Lung (tissue), 12 donors: Measurements from ENCODE around the gene ZXDC. TPM values are rescaled to one million over a fixed set of nuclear protein-coding genes. Genes with fewer than 3 reads are reported as not detected.
A peak's percentile ranks its signal among the peaks of the same experiment; 100 is the strongest.

Experiments used
- ATAC-seq: fragments of 200-7000 bp; cut with Tn5 transposase; one replicate; pipeline ENCODE4 v1.9.1; 2020; ENCODE audit warnings: moderate number of reproducible peaks; ENCODE audit not compliant: insufficient read depth, low FRiP score
- DNase-seq, 3 donors: peaks; one replicate each; pipeline ENCODE4 v3.0.0-alpha.2; 2013 to 2017
- H3K27ac ChIP-seq, 2 donors: one replicate each; pipeline ENCODE4 v1.5.1; 2013; ENCODE audit warnings: mild to moderate bottlenecking in 2 of 2, moderate library complexity in 2 of 2, control low read depth in 1 of 2, inconsistent platforms in 1 of 2, low read depth in 1 of 2, low read length in 1 of 2
- H3K27me3 ChIP-seq, 3 donors: one replicate each; pipeline ENCODE4 v1.5.1; 2013; ENCODE audit warnings: low read length in 2 of 3; ENCODE audit not compliant: control insufficient read depth in 3 of 3, insufficient read depth in 3 of 3
- H3K36me3 ChIP-seq, 4 donors: one replicate each; pipeline ENCODE4 v1.5.1; 2013; ENCODE audit warnings: low read length in 4 of 4, mild to moderate bottlenecking in 1 of 4, moderate library complexity in 1 of 4; ENCODE audit not compliant: control insufficient read depth in 4 of 4, insufficient read depth in 4 of 4
- H3K4me1 ChIP-seq, 5 donors: one replicate each; pipeline ENCODE4 v1.5.1; 2013; ENCODE audit warnings: low read length in 5 of 5, mild to moderate bottlenecking in 2 of 5, moderate library complexity in 1 of 5; ENCODE audit not compliant: control insufficient read depth in 5 of 5, insufficient read depth in 5 of 5
- H3K4me3 ChIP-seq: one replicate; pipeline ENCODE4 v1.5.1; 2013; ENCODE audit warnings: mild to moderate bottlenecking, control low read depth, moderate library complexity
- H3K9ac ChIP-seq, 2 donors: one replicate each; pipeline ENCODE4 v1.5.1; 2013; ENCODE audit warnings: low read length in 2 of 2, control low read depth in 1 of 2; ENCODE audit not compliant: insufficient read depth in 1 of 2
- H3K9me3 ChIP-seq, 4 donors: one replicate each; pipeline ENCODE4 v1.5.1; 2013; ENCODE audit warnings: low read length in 3 of 4, mild to moderate bottlenecking in 1 of 4, moderate library complexity in 1 of 4; ENCODE audit not compliant: control insufficient read depth in 4 of 4, insufficient read depth in 3 of 4
- CTCF ChIP-seq: IDR thresholded peaks from 2 replicates; pipeline ENCODE4 v1.5.1; 2012; ENCODE audit warnings: mild to moderate bottlenecking; ENCODE audit errors: control extremely low read depth, extremely low read depth
- WGBS, 2 donors: extraction: QIAGEN DNeasy Blood & Tissue Kit; methylation state at CpG; one replicate each; pipeline ENCODE4 v1.1.7; 2013; 5-methylcytosine and 5-hydroxymethylcytosine counted together
- polyA plus RNA-seq, 2 donors: library from polyadenylated mRNA; stranded (reverse); fragments of 200-250 nt; gene quantifications; one replicate each; pipeline ENCODE4 v1.2.1, GENCODE V29; 2013
- total RNA-seq, 2 donors: library from RNA; depleted of rRNA in 1 of 2; stranded (reverse); fragments of >200 nt in 1 of 2; gene quantifications; one replicate each; pipeline ENCODE4 v1.2.1, GENCODE V29; 2014 to 2021
- donor health status: control.
- donor health status: control.
- donor health status: Bipolar disorder and iron deficiency.
- donor health status: healthy.
- donor health status: DM: yes; HTN: yes; CAD: no.

The ZXDC gene
- total and polyA plus RNA-seq, 4 donors = 12.9 to 49.5 (median 29.8) TPM

DNA sequence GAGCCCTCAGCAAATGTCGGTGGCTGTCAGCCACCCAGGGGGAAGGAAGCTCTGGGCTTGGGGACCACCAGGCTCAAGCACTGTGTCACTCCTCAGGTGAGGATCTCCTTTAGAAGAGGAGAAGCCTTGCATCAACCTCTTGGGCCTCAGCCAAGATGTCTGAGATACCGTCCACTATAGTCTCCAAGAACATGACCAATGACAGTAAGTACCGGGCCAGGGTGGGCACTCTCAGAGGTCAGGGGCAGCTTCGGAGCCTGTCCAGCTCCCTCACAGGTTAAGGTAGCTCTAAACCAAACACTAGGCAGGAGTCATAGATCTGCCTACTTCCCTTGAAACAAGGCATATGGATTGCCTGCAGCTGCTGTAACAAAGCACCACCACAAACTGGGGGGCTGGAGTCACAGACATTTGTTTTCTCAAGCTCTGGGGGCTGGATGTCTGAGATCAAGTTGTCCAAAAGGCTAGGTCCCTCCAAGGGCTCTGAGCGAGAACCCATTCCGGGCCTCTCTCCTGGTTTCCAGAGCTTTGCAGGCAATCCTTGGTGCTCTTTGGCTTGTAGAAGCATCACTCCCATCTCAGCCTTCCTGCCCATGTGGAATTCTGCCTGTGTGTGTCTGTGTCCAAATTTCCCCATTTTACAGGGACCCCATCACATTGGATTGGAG, 79.7 kb downstream of the ZXDC start:
- ATAC-seq (no peak), DNase-seq (no peak)
- no peak overlapping the region for H3K27ac ChIP-seq
- no peak overlapping the region for H3K9ac ChIP-seq
- H3K4me3 ChIP-seq = no peak overlapping the region
- 94 to 96% methylated on average over 6 of the region's 6 CpGs for WGBS, 2 donors
- H3K36me3 ChIP-seq = no peaks in the 10 kb centered on the region
- no peak for TF ChIP-seq CTCF
- peaks cover 0 to 2% (median 2%) of the 10 kb centered on the region in 3 donors for H3K27me3 ChIP-seq
- peaks cover 0 to 3% (median 1%) of the 10 kb centered on the region in 4 donors for H3K9me3 ChIP-seq
- peaks cover 0 to 3% (median 0%) of the 10 kb centered on the region in 5 donors for H3K4me1 ChIP-seq

DNA sequence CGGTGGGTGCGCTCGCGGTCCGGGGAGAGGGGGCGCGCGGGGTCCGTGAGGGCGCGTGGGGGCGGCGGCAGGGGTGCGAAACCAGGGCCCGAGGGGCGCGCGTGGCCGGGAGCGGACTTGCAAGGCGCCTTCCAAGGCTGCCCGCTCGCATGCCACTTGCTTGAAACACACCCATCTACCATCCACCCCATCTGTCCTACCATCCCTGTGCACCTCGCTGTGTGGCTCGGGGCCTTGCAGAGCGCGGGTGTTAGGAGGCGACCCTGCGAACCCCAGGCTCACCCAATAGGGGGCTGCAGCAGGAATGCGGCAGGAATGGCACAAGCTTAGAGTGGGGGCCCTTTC, 80.7 kb downstream of the ZXDC start:
- ATAC-seq (no peak), DNase-seq (no peak)
- no peak for TF ChIP-seq CTCF
- Histone ChIP-seq H3K27ac (no peak overlapping the region), H3K36me3 (no peaks in the 10 kb centered on the region), H3K4me1 (peaks cover 0 to 3% (median 0%) of the 10 kb centered on the region in 5 donors), H3K9me3 (peaks cover 0 to 3% (median 1%) of the 10 kb centered on the region in 4 donors), H3K4me3 (no peak overlapping the region), H3K27me3 (peaks cover 0 to 2% (median 2%) of the 10 kb centered on the region in 3 donors), H3K9ac (peak overlapping the region; percentile 18 to 30)
- WGBS, 2 donors = 8 to 12% methylated on average over 27 to 30 of the region's 30 CpGs

DNA sequence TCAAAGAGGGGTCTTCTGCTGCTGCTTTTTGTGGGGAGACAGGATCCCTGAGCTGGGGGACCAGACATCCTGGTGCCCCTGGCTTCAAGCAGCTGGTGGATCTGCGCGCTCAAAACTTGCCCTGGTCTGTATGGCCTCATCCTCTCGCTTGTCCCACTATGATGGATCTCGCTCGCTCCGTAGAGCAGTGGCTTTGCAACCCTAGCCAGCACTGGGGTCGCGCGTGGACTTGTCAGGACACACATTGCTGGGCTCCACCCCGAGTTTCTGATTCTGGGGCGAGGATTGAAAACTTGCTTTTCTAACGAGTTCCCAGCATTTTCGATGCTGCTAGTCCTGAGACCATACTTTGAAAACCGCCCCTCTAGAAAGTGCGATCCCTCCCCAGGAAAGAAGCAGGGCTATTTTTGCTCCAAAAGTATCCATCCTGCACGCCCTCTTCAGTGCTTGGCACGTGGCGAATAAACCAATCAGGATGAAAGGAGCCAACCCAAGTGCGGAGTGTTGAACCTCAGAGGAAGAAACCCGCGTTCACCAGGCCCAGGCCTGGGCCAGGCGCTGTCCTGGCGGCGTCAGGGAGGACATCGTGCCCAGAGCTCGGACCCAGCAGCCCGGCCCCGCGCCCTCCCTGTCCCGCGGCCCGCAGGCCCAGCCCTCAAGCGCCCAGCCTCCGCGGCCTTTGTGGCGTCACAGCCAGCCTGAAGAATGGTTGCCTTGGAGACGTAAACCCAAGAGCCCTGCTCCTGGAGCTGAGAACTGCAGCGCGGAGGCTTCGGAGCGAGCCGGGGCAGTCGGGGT, 81.3 kb downstream of the ZXDC start, which contains the start of gene CFAP100:
Gene CFAP100, plus strand, starts transcription at position 731 of the 798 bp plus-strand sequence. CDS start 1,092 bp downstream, outside the sequence.
- ATAC-seq (no peak), DNase-seq (peak; percentile 81 to 85 (median 82))
- Histone ChIP-seq H3K9me3 (peaks cover 0 to 3% (median 0%) of the 10 kb centered on the region in 4 donors), H3K4me3 (no peak within 1 kb of the TSS), H3K9ac (peak within 1 kb of the TSS; percentile 18 to 30), H3K27me3 (peaks cover 0 to 2% (median 2%) of the 10 kb centered on the region in 3 donors), H3K36me3 (no peaks in the 10 kb centered on the region), H3K4me1 (peaks cover 0 to 3% (median 0%) of the 10 kb centered on the region in 5 donors), H3K27ac (peak within 1 kb of the TSS in 1 of 2 donors; percentile 11)
- 31 to 41% methylated on average over 35 to 43 of the region's 43 CpGs for WGBS, 2 donors
- TF ChIP-seq CTCF = no peak
